GM18517 (cell line): Measurements from ENCODE around the gene PML.
A peak's percentile ranks its signal among the peaks of the same experiment; 100 is the strongest.

ENCODE experiments used
- ATAC-seq: cut with Tn5 transposase; IDR thresholded peaks from one replicate; pipeline ENCODE4 v1.9.1; 2021; ENCODE audit warnings: mild to moderate bottlenecking, moderate library complexity; ENCODE audit not compliant: unreplicated experiment

The PML gene

DNA sequence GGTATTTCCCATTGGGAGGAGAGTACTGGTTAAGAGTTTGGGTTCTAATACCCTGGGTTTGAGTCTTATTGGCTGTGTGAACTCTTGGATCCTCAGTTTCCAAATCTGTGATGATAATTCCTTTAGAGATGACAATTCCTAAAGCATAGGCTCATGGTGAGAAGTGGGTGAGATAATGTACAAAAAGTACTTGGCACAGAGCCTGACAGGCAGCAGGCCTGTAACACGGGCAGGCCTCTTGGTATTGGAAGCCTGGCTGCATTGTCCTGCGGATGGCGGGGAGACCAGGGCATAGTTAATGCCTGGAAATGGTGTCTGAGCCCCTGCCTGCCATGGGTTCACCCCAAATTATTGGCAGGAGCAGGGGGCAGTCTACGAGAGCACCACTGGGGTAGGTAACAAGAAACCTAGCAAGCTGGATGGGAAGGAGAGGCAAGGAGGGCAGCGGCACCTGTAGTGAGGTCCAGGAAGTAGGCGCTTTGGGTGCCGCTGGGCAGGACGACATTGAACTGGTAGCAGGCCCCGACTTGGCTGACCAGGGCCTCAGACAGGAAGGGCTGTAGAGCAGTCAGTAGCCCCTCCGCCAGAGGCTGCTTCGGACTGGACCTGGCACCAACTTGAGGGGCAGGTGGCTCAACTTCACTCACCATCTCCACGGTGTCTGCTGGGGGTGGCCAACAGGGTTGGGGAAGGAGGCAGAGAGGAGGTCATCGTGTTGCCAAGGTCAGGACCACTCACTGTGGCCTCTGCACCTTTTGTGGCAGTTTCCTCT, 10.1 kb upstream of the PML start:
- no peak for ATAC-seq

DNA sequence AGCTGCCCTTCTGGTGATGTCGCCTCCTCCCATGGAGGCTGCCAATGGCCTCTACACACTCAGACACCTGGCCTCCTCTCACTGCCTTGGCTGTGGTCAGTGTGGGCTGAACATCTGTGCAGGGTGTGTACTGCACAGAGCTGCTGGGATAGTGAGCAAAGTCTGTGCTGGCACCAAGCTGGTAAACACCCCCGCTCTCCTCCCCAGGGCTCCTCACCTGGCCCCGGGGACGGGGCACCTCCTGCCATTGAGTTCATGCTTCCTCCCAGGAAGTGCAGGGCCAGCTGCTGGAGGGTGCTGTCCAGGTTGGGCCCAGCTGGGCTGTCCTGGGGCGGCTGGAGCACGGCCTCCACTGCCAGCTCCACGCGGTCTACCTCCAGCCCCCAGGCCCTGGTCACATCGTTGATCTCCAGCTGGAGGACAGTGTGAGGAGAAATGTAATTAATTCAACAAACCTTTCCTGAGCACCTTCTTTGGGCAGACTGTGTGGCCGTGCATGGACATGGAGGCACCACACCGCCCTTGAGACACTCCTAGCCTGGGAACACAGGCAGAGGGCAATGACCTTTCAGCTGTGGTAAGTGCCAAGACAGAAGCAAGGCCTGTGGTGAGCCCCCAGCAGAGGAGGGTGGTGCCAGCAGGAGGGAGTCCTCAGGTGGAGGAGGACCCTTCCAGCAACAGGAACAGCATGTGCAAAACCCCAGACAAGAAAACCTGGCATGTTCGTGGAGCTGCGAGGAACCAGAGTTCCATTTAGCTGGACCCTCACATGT, 9.2 kb upstream of the PML start:
- ATAC-seq: no peak

DNA sequence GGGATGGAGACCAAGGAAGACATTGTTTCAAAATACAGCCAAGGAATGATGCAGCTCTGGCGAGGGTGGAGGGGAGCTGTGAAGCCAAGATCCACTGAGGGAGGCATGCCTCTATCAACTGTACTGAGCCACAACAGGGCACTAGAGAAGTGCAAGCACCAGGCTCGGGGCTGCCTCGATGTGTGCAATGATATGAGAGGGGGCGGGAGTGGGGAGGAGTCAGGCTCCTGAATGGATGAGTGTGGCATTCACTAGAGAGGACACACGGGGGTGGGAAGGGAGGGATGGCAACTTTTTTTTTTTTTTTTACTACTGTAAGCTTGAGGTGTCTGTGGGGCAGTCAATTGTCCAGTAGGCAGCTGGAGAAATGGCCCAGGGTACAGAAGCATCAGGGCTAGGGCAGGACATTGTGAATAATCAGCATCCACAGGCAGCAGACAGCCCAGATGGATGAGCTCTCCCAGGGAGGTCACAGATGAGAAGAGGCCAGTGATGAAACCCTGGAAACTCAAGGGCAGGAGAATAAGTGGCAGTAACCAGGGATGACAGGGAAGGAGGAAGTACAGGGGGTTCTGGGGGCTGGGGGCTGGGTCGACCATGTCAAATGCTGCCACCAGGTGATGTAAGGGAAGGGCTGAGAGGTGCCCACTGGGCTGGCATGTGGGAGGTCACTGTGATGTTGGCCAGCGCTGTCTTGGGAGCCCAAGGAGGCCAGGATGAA, 8.3 kb upstream of the PML start:
- no peak for ATAC-seq

DNA sequence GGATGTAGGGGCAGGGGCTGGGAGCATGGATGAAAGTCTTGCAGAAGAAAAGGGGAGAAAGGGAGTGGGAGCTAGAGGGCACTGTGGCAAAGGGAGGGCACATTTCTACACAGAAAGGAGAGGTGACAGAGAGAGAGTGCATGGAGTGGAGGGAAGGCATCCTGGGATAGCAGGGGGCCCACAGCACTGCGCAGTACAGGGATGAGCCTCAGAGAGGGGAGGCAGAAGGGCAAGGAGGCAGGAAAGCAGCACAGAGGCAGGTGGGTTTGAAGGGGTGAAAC, 7.8 kb upstream of the PML start:
- no peak for ATAC-seq

DNA sequence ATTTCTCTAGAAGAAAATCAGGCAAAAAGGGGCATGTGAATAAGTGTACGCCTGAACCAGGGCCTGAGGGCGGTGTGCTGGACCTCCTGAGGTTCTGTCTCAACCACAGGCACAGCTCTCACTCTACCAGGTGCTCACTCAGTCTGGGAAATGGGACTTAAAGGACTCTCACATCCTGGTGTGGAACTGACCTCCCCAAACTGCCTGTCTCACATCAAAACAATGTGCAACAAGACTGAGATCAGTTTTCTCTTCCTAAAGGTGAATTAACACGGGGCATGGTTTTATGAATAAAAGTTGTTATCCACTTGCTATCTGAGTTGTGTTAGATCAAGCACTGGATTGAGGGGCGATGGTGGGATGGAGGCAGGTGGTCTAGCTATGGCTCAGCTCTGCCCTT, 7.3 kb upstream of the PML start:
- ATAC-seq: no peak

DNA sequence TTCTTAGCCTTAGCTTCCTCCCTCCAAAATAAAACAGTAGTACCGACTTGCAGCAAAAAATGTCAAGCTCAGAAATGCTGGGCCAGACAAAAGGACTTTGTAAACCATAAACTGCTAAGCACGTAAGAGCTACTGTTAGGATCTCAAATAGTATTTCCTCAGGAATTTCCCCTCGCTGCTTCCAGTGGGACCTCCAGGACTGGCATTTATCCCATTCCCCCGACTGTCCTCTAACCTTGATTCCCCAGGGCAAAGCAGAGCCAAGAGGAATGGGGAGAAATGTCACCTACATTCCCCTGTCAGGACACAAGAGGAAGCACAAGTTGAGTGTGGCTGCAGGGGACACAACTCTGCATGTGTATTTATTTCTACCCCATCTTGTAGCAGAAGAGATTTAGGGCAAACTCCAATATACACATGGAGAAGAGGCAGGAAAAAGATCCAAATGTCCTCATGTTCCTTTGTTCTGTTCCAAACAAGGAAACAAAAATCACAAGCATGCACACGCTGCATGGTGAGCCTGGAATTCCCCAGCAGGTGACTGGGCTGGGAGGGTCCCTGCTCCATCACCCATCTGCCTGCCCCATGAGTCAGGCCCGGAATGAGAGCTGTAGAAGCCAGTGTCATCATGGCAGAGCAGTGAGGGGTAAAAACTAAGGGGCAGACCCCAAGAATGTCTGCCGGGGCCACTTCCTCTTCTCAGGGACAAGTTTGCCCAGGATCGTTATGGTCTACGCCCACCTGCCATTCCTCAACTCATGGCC, 6.7 kb upstream of the PML start:
- no peak for ATAC-seq

DNA sequence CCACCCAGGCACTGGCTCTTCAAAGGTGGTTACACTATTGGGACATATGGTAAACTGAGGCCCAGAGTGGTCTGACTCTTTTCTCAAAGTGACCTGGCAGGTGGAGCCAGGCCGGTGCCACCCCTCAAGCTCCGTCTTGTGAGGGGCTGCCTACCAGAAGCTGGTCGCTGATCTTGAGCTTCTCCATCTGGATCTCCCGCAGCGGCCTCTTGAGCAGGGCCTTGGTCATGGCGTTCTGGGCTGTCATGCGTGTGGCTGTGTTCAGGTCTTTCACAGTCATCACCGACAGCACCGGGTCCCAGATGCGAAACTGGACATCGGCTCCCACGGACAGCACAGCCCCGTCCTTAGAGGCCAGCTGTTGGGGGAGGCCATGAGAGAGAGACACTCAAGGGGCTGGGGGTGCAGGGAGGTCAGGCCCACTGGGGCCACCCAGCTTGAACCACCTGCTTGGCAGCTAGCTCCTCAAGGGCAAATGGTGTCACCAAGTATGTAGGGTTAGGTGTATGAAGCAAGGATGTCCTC, 6.0 kb upstream of the PML start:
- no peak for ATAC-seq

DNA sequence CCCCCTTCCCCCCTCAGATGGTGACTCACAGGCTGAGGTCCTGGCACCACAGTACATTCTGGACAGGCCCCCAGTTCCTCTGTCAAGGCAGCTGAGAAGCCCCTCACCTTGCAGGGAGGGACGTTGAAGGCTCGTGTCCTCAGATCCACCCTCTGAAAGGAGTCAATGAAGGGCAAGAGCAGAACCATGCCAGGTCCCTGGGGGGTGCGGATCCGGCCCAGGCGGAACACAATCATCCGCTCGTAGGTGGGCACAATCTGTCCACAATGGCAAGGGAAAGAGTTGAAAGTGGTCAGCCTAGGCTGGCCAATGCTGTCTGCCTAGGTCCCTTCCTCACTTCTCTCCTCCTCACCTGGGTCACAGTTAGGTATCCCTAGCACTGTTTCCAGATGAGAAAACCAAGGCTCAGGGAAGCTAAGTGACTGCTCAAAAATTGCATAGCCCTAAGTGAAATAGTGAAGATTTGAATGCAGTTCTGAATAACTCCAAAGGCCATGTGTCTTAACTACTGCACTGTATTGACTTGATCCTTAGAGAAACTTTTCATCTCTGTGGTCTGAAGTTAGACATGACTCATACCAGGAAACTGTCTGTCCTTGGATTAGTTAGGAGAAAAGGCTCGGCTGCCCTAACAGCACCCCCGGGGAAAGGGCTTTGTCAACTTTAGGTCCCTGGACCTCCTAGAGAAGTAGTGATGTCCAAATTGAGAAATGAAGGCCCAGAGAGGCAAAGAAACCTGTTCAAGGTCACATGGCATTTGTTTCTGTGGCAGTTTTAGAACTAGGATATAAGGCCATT, 5.3 kb upstream of the PML start:
- ATAC-seq: no peak

DNA sequence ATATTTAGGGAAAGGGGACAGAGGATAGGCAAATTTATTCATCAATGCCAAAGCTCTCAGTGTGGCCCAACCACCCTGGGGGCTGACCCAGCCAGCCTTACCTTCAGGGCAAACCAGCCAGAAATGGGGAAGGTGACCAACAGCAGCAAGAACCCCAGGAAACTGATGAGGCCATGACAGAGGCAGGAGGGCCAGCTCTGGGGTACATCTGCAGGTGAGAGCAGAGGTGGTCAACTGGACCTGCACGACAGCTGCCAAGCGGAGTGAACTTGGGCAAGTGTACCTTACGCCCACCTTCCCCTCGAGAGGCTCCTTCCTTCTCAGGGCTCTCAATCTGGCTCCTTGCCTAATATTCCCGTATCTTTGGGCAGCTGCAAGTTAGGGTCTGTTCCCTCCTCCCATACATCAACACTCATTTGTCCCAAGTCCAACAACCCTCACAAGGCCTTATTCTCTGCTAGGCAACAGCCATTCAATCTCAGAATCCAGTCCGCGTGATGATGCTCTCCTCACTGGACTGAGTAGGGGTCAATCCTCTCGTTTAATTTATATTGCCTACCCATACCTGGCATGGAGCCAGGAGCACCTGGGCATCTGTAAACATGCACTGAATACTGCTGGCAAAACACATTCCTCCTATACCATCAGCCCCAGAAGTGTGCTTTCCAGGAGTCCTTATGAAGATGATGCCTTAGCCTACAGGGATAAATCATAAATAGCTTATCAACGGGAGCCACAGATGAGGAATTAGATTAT, 4.1 kb upstream of the PML start:
- ATAC-seq: no peak

DNA sequence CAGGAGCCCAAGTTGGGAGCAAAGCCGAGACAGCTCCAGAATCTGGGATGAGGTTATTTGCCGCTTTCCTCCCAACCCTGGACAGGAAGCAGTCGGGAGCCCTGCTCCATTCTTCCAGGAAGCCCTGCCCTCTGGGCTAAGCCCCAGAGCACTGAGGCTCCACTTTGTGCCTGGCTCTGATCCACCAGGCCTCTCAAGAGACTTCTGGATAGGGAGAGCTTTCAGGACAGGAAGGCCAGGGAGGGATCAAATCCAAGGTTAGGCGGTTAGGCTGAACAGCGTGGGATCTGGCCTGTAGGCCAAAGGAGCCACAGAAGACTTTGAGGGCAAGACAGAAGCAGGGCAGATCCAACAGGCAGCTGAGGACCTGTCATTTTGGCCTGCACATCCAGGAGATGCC, 3.3 kb upstream of the PML start:
- no peak for ATAC-seq

DNA sequence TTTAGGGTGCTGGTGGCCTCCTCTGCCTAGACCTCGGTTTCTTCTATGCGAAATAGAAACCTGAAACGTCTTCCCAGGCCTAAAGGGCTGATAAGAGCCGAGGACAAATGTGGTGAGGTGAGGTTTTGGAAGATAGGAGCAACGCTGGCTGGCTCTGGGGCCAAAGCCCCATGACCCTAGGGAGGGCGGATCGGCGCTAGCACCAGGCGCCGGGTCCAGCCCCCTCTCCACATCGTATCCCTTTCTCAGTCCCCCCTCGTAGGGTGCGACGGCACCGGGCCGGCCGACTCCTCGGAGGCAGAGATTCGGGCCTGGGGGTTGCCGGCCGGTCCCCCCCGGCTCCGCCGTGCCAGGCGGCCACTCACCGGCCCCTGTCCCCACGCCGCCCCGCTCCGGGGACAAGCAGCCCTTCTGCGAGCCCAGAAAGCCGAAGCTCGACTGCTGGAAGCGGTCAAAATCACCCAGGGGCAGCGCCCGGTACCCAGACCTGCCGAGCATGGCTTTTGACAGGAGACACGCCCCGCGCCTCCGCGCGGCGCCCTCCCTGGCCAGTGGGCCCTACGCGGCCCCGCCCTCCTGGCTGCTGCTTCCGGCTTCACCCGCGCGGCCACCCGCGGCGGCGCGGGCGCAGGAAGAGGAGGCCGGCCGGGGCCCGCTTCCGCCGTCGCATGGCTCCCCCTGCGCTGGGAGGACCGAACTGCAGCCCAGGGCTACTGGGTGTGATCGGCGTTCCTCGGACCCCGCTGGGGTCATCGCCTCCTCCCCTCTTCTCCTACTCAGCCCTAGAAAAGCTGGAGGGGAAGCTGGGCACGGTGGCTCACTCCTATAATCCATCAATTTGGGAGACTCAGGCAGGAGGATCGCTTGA, 2.6 kb upstream of the PML start, which contains the start of gene STOML1:
Gene STOML1, minus strand, starts transcription at position 570 of the 868 bp plus-strand sequence. Its CDS starts 72 bp downstream, at position 498.
- peak; percentile 55 for ATAC-seq

DNA sequence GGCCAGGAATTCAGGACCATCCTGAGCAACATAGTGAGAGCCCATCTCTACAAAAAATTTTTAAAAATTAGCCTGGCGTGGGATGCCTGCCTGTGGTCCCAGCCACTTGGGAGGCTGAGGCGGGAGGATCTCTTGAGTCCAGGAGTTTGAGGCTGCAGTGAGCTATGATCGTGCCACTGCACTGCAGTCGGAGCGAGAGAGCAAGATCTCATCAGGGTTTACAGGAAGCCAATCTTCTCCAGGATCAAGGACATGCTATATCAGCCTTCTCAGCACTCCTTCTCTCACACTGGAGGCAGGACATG, 2.0 kb upstream of the PML start:
- ATAC-seq: no peak

DNA sequence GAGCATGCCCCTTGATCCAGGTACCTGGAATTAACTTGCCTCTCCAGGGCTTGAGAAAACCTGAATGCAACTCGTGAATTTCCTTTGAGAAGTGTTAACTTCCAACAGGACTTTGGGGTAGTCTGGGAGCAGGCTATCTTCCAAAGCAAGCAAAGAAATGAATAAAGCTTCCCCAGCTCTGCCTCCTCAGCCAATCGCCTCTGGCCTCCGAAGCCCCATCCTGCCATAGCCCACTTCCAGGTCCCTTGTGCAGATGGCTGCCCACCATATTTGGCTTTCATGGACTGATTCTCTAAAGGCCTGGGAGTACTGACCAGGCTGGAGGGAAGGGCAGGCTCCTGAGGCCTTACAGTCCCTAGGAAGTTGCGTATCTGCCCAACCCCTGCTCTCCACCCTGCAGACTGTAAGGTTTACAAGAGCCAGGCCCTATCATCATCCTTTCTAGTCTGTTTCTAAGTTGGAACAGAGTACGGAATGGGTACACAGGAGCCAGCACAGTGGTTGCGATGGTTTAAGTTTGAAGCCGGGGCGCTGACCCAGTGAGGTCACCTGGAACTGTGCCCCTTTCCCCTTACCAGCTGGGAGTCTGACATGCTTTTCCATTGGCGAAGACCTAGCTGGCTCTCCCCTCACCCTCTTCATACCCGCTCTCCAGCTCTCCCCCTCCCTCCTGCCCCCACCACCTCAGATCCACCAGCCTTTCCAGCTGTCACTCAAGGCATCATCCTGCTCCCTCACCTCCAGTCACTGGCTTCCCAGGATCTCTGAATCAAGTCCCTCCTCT, 1.1 kb upstream of the PML start:
- no peak for ATAC-seq

DNA sequence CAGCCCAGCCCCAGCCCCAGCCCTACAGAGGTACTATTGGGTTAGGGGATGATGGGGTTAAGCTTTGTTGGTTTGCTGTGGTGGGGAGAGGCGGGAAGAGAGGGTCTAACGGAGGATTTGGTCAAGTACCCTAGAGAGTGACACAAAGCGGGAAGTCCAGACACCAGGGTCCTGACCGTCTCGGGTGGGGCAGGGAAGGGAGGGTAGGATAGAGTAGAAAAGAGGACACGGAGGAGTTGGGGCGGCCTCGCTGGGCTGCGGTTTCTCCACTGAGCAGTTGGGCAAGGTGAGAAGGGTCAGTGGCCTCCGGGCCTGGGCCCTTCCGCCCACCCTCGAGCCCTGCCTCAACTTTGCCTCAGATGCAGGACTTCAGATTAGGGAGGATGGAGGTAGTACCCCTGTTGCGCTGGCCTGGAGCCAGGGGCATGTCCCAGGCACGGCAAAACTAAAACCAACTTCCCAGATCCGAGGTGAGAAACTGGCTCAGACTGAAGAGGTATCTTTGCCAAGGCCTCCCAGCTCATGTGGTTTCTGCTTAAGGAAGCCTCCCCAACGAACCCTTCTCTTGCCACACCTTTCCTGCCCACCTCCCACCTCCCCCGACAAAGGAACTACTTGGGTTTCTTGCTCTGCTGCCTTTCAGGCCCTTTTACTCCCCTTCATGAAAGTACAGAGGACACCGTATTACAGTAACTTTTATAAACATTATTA, 551 bp downstream of the PML start:
- no peak for ATAC-seq

DNA sequence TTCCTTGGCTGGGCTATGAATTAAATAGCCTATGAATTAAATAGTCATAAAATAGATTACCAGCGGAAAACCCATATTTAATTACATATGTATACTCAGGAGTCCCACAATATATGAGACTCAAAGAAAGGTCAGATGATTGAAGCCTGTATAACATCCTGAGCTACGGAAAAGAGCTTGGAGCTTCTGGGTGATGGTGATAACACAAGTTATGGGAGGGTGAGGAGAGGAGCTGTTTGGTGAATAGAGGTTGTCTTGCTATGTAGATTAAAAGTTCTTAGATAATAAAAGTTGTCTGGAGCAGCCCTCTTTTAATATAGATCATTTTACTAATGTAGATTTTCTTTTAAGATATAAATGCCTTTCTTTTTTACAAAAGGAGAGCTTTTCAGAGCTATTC, 1.8 kb downstream of the PML start:
- no peak for ATAC-seq

DNA sequence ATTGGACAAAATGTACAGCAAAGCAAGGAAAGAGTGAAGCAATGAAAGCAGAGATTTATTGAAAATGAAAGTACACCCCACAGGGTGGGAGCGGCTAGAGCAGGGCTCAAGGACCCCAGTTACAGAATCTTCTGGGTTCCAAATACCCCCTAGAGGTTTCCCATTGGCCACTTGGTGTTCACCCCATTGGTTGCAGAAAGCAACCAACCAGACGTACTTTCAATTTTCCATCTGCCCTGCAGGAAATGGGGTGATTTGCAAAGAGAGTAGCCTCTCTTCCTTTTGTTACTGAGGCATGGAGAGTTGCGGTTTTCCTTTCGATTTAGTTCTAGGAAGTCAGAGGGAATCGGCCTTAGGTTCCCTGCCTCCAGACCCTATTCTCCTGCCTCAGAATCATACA, 2.4 kb downstream of the PML start:
- no peak for ATAC-seq

DNA sequence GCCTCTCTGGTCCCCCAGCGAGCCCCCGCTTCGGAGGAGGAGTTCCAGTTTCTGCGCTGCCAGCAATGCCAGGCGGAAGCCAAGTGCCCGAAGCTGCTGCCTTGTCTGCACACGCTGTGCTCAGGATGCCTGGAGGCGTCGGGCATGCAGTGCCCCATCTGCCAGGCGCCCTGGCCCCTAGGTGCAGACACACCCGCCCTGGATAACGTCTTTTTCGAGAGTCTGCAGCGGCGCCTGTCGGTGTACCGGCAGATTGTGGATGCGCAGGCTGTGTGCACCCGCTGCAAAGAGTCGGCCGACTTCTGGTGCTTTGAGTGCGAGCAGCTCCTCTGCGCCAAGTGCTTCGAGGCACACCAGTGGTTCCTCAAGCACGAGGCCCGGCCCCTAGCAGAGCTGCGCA, 3.5 kb downstream of the PML start:
- no peak for ATAC-seq
